Neural crest cell (in vitro differentiated cells): ENCODE results near the gene BHLHE41. TPM values are rescaled to one million over a fixed set of nuclear protein-coding genes. Genes with fewer than 3 reads are reported as not detected.

Experiments
- DNase-seq: peaks from one replicate; pipeline ENCODE4 v3.0.0; 2021; ENCODE audit warnings: low read depth, mixed read lengths, low spot score
- H3K27ac Mint-ChIP-seq: one replicate; pipeline ENCODE4 v1.8.0; 2021; ENCODE audit warnings: mild to moderate bottlenecking, mixed read lengths; ENCODE audit not compliant: unreplicated experiment
- H3K27me3 Mint-ChIP-seq: 2 replicates; pipeline ENCODE4 v1.8.0; 2021; ENCODE audit warnings: low read depth, mild to moderate bottlenecking, mixed read lengths
- H3K36me3 Mint-ChIP-seq: 2 replicates; pipeline ENCODE4 v1.8.0; 2021; ENCODE audit warnings: low read depth, mild to moderate bottlenecking, mixed read lengths
- H3K4me1 Mint-ChIP-seq: 2 replicates; pipeline ENCODE4 v1.8.0; 2021; ENCODE audit warnings: mixed read lengths
- H3K4me3 Mint-ChIP-seq: one replicate; pipeline ENCODE4 v1.8.0; 2021; ENCODE audit warnings: mild to moderate bottlenecking, mixed read lengths
- H3K9me3 Mint-ChIP-seq: 2 replicates; pipeline ENCODE4 v1.8.0; 2021; ENCODE audit warnings: mixed read lengths
- CTCF ChIP-seq: fragments of 200-600 bp; sonication (generic); conservative IDR thresholded peaks from 2 replicates; pipeline ENCODE4 v1.5.0; 2021; ENCODE audit warnings: antibody characterized with exemption, mild to moderate bottlenecking
- total RNA-seq: library from RNA; stranded (reverse); gene quantifications from 2 replicates; pipeline ENCODE4 v1.2.1, GENCODE V29; 2021

The BHLHE41 gene
- total RNA-seq, 1 donor from 2014 or later: 0.65 TPM

GRCh38 chr12:26162905-26163304, 38.1 kb upstream of the BHLHE41 start:
- no peaks in the 10 kb centered on the region for H3K27me3 Mint-ChIP-seq
- H3K9me3 Mint-ChIP-seq: no peaks in the 10 kb centered on the region
- H3K27ac Mint-ChIP-seq: no peak overlapping the region
- H3K4me1 Mint-ChIP-seq: no peaks in the 10 kb centered on the region
- no peak for TF ChIP-seq CTCF
- DNase-seq: no peak
- H3K4me3 Mint-ChIP-seq: no peak overlapping the region
- H3K36me3 Mint-ChIP-seq: no peaks in the 10 kb centered on the region

GRCh38 chr12:26162174-26162573, 37.3 kb upstream of the BHLHE41 start:
- no peak for DNase-seq
- H3K27me3 Mint-ChIP-seq: no peaks in the 10 kb centered on the region
- H3K4me1 Mint-ChIP-seq: no peaks in the 10 kb centered on the region
- no peaks in the 10 kb centered on the region for H3K36me3 Mint-ChIP-seq
- H3K4me3 Mint-ChIP-seq: no peak overlapping the region
- H3K27ac Mint-ChIP-seq: no peak overlapping the region
- TF ChIP-seq CTCF: no peak
- H3K9me3 Mint-ChIP-seq: no peaks in the 10 kb centered on the region

- no peaks in the 10 kb centered on the region for H3K27me3 Mint-ChIP-seq
- no peak overlapping the region for H3K27ac Mint-ChIP-seq
- no peak overlapping the region for H3K4me3 Mint-ChIP-seq
- no peak for TF ChIP-seq CTCF
- no peaks in the 10 kb centered on the region for H3K4me1 Mint-ChIP-seq
- no peak for DNase-seq
- H3K36me3 Mint-ChIP-seq: no peaks in the 10 kb centered on the region
- H3K9me3 Mint-ChIP-seq: no peaks in the 10 kb centered on the region
Measured at GRCh38 chr12:26158078-26158764, 33.4 kb upstream of the BHLHE41 start.

- H3K4me1 Mint-ChIP-seq: no peaks in the 10 kb centered on the region
- TF ChIP-seq CTCF: no peak
- no peaks in the 10 kb centered on the region for H3K27me3 Mint-ChIP-seq
- no peak for DNase-seq
- no peak overlapping the region for H3K27ac Mint-ChIP-seq
- H3K4me3 Mint-ChIP-seq: no peak overlapping the region
- H3K9me3 Mint-ChIP-seq: no peaks in the 10 kb centered on the region
- H3K36me3 Mint-ChIP-seq: no peaks in the 10 kb centered on the region
Measured at GRCh38 chr12:26157001-26157400, 32.2 kb upstream of the BHLHE41 start.

- no peak for DNase-seq
- Mint-ChIP-seq H3K4me3 (no peak overlapping the region), H3K4me1 (no peaks in the 10 kb centered on the region), H3K9me3 (no peaks in the 10 kb centered on the region), H3K27me3 (no peaks in the 10 kb centered on the region), H3K36me3 (no peaks in the 10 kb centered on the region), H3K27ac (no peak overlapping the region)
- TF ChIP-seq CTCF: no peak
Measured at GRCh38 chr12:26156201-26156871, 31.5 kb upstream of the BHLHE41 start.
